ENCODE results near the gene DNAH11. TPM values are rescaled to one million over a fixed set of nuclear protein-coding genes. Genes with fewer than 3 reads are reported as not detected.

DNAH11 gene
- total and polyA plus RNA-seq, 9 of the 15 experiments (the other 6 are each of a cell fraction or from before 2014, with no cell fraction given) = under 0.01 TPM; not detected in 7

GRCh38 chr7:21605008-21605585, 62.3 kb downstream of the DNAH11 start:
- H3K9me3 ChIP-seq (replicated peaks; ENCODE audit: control insufficient read depth, insufficient read depth, low read depth, low read length) = no peaks in the 10 kb centered on the region
- in situ Hi-C loops (cut with MboI) = no loop called here
- no peaks in the 10 kb centered on the region for H3K4me1 ChIP-seq (replicated peaks in 1 of 2; ENCODE audit: control insufficient read depth in 2 of 2, insufficient read depth in 2 of 2, low read length in 2 of 2)
- ChIA-PET POLR2A (no interaction called here), CTCF (ENCODE audit: low intra/inter-chr PET ratio) (no interaction called here)
- no peak overlapping the region for H3K9ac ChIP-seq (ENCODE audit: insufficient read depth in 1 of 2, low read depth in 2 of 2, low read length in 2 of 2)
- ATAC-seq (no peak), DNase-seq (ENCODE audit: extremely low read depth in 1 of 4, low spot score in 3 of 4) (no peak), FAIRE-seq (no peak)
- intact Hi-C loops (cut with micrococcal nuclease) = no loop called here
- H3K4me3 ChIP-seq = no peak overlapping the region
- no peaks in the 10 kb centered on the region for H3K36me3 ChIP-seq (ENCODE audit: control insufficient read depth, insufficient read depth, low read length)
- no peak overlapping the region for H3K4me2 ChIP-seq (ENCODE audit: insufficient read depth, low read length)
- no TSS peak for BruUV-seq (replicated peaks)
- H3K79me2 ChIP-seq (ENCODE audit: control insufficient read depth, insufficient read depth, low read length) = no peaks in the 10 kb centered on the region
- H3K9me1 ChIP-seq (ENCODE audit: control insufficient read depth, insufficient read depth, low read length) = no peaks in the 10 kb centered on the region
- WGBS (ENCODE audit: insufficient coverage, low coverage, missing lambda C conversion rate) = 0% methylated on average over 3 of the region's 3 CpGs
- no peak overlapping the region for H2AFZ ChIP-seq (ENCODE audit: low read depth, low read length)
- no peaks in the 10 kb centered on the region for H4K20me1 ChIP-seq (replicated peaks; ENCODE audit: control insufficient read depth, insufficient read depth, low read length)
- TF ChIP-seq ZBTB49 (CRISPR knock-in tag; IDR thresholded peaks at IDR 0.05; ENCODE audit: borderline replicate concordance) = no peak
- no peak for TF ChIP-seq ZNF79 (CRISPR knock-in tag; IDR thresholded peaks at IDR 0.05; ENCODE audit: low read depth)
- H3K27ac ChIP-seq (ENCODE audit: extremely low read depth, low read depth, low read length) = no peak overlapping the region
- H3K27me3 ChIP-seq (ENCODE audit: control insufficient read depth in 2 of 2, insufficient read depth in 2 of 2, low read length in 2 of 2) = 0 out of 5 replicates have a peak, but pooled peaks cover 0 to 5% of the 10 kb centered on the region in 2 experiments

GRCh38 chr7:21608465-21608864, 65.6 kb downstream of the DNAH11 start:
- Histone ChIP-seq H2AFZ (ENCODE audit: low read depth, low read length) (no peak overlapping the region), H3K27ac (ENCODE audit: extremely low read depth, low read depth, low read length) (no peak overlapping the region), H3K4me3 (no peak overlapping the region), H3K4me2 (ENCODE audit: insufficient read depth, low read length) (no peak overlapping the region), H3K27me3 (ENCODE audit: control insufficient read depth in 2 of 2, insufficient read depth in 2 of 2, low read length in 2 of 2) (0 out of 5 replicates have a peak, but pooled peaks cover 0 to 6% of the 10 kb centered on the region in 2 experiments), H3K9ac (ENCODE audit: insufficient read depth in 1 of 2, low read depth in 2 of 2, low read length in 2 of 2) (no peak overlapping the region), H3K36me3 (ENCODE audit: control insufficient read depth, insufficient read depth, low read length) (no peaks in the 10 kb centered on the region), H3K9me3 (replicated peaks; ENCODE audit: control insufficient read depth, insufficient read depth, low read depth, low read length) (no peaks in the 10 kb centered on the region), H3K9me1 (ENCODE audit: control insufficient read depth, insufficient read depth, low read length) (no peaks in the 10 kb centered on the region), H3K79me2 (ENCODE audit: control insufficient read depth, insufficient read depth, low read length) (no peaks in the 10 kb centered on the region), H3K4me1 (replicated peaks in 1 of 2; ENCODE audit: control insufficient read depth in 2 of 2, insufficient read depth in 2 of 2, low read length in 2 of 2) (no peaks in the 10 kb centered on the region), H4K20me1 (replicated peaks; ENCODE audit: control insufficient read depth, insufficient read depth, low read length) (no peaks in the 10 kb centered on the region)
- BruUV-seq (replicated peaks) = no TSS peak
- CTCF ChIA-PET (ENCODE audit: low intra/inter-chr PET ratio) = no interaction called here
- no peak for FAIRE-seq
- POLR2A ChIA-PET = no interaction called here
- 0% methylated on average over 3 of the region's 3 CpGs for WGBS (ENCODE audit: insufficient coverage, low coverage, missing lambda C conversion rate)
- no peak for DNase-seq (ENCODE audit: extremely low read depth in 1 of 4, low spot score in 3 of 4)
- in situ Hi-C loops (cut with MboI) (no loop called here), intact Hi-C loops (cut with micrococcal nuclease) (no loop called here)
- ATAC-seq = no peak
- no peak for TF ChIP-seq DMBX1 (CRISPR knock-in tag; IDR thresholded peaks at IDR 0.05; ENCODE audit: borderline replicate concordance)
- TF ChIP-seq PHTF2 (CRISPR knock-in tag; IDR thresholded peaks at IDR 0.05) = no peak
- no peak for TF ChIP-seq PBX2 (CRISPR knock-in tag; IDR thresholded peaks at IDR 0.05; ENCODE audit: low read depth)
- TF ChIP-seq PBX2 (tag; conservative IDR thresholded peaks at IDR 0.05; ENCODE audit: low read depth) = no peak
- no peak for TF ChIP-seq STAG1 (CRISPR knock-in tag; IDR thresholded peaks at IDR 0.05; ENCODE audit: borderline replicate concordance)
- TF ChIP-seq VEZF1 (CRISPR knock-in tag; IDR thresholded peaks at IDR 0.05) = no peak
- TF ChIP-seq CC2D1A (IDR thresholded peaks at IDR 0.05) = no peak

All from K562 (cell line).